Left lobe of liver (tissue), 2 donors: ENCODE measurements around the gene HNRNPH2. TPM values are rescaled to one million over a fixed set of nuclear protein-coding genes. Genes with fewer than 3 reads are reported as not detected.

Experiments
- ATAC-seq: fragments of 200-7000 bp; cut with Tn5 transposase; one replicate; pipeline ENCODE4 v1.9.1; 2020; ENCODE audit warnings: mild to moderate bottlenecking, moderate library complexity
- DNase-seq: peaks from one replicate; pipeline ENCODE4 v3.0.0-alpha.2; 2020; ENCODE audit warnings: low spot score
- total RNA-seq: library from RNA; stranded (reverse); gene quantifications from one replicate; pipeline ENCODE4 v1.2.1, GENCODE V29; 2021
- donor health status: DM: no; HTN: no; CAD: no; lungs with moderate emphysema.
- donor health status: DM: no; HTN: yes; CAD: no.

The HNRNPH2 gene
- total RNA-seq, 1 donor from 2014 or later = 22.9 TPM

- DNase-seq = no peak
- ATAC-seq = no peak
Observed at GRCh38 chrX:101394372-101394771, 13.7 kb upstream of the HNRNPH2 start.

GRCh38 chrX:101395789-101396188, 12.2 kb upstream of the HNRNPH2 start:
- DNase-seq = no peak
- no peak for ATAC-seq

- DNase-seq (no peak), ATAC-seq (no peak)
Observed at GRCh38 chrX:101397779-101398178, 10.2 kb upstream of the HNRNPH2 start.

GRCh38 chrX:101398694-101399093, 9.3 kb upstream of the HNRNPH2 start:
- no peak for DNase-seq
- no peak for ATAC-seq

GRCh38 chrX:101399825-101400224, 8.2 kb upstream of the HNRNPH2 start:
- ATAC-seq (no peak), DNase-seq (no peak)

- DNase-seq (no peak), ATAC-seq (peak; percentile 14)
Observed at GRCh38 chrX:101407167-101407747, 765 bp upstream of the HNRNPH2 start.

- ATAC-seq (peak; percentile 26), DNase-seq (no peak)
Observed at GRCh38 chrX:101408532-101408841, 465 bp downstream of the HNRNPH2 start.

GRCh38 chrX:101409043-101409442, 1.0 kb downstream of the HNRNPH2 start:
- DNase-seq (no peak), ATAC-seq (no peak)

GRCh38 chrX:101410461-101410860, 2.4 kb downstream of the HNRNPH2 start:
- no peak for DNase-seq
- no peak for ATAC-seq

GRCh38 chrX:101411984-101412383, 4.0 kb downstream of the HNRNPH2 start:
- ATAC-seq = no peak

GRCh38 chrX:101415180-101416145, 7.4 kb downstream of the HNRNPH2 start:
- peak; percentile 74 for ATAC-seq
- no peak for DNase-seq

More at GRCh38 chrX:101411984-101412383, 4.0 kb downstream of the HNRNPH2 start:
- no peak for DNase-seq

GRCh38 chrX:101416691-101417090, 8.7 kb downstream of the HNRNPH2 start:
- ATAC-seq = no peak
- DNase-seq = no peak

GRCh38 chrX:101417190-101417589, 9.2 kb downstream of the HNRNPH2 start:
- DNase-seq (no peak), ATAC-seq (no peak)

- ATAC-seq (peak; percentile 81), DNase-seq (peak; percentile 62)
Observed at GRCh38 chrX:101417981-101418841, 10.2 kb downstream of the HNRNPH2 start.

GRCh38 chrX:101419489-101419888, 11.5 kb downstream of the HNRNPH2 start:
- DNase-seq (no peak), ATAC-seq (no peak)

GRCh38 chrX:101427954-101428353, 19.9 kb downstream of the HNRNPH2 start:
- no peak for ATAC-seq
- DNase-seq = no peak

- ATAC-seq = no peak
- DNase-seq = no peak
Observed at GRCh38 chrX:101429934-101430333, 21.9 kb downstream of the HNRNPH2 start.

- ATAC-seq (no peak), DNase-seq (no peak)
Observed at GRCh38 chrX:101430457-101431078, 22.5 kb downstream of the HNRNPH2 start.

GRCh38 chrX:101442085-101442484, 34.1 kb downstream of the HNRNPH2 start:
- DNase-seq (no peak), ATAC-seq (no peak)

- ATAC-seq = no peak
- DNase-seq = no peak
Observed at GRCh38 chrX:101449279-101449678, 41.3 kb downstream of the HNRNPH2 start.

GRCh38 chrX:101450085-101450484, 42.1 kb downstream of the HNRNPH2 start:
- peak; percentile 90 for ATAC-seq
- DNase-seq = peak; percentile 48
